Measurements from ENCODE around the gene C11orf52.
"Not testable (repeated sequence)": the region's sequence is repeated elsewhere in the genome, so short reads cannot be mapped to it uniquely, and the experiment has no call there.

Gene C11orf52, protein sequence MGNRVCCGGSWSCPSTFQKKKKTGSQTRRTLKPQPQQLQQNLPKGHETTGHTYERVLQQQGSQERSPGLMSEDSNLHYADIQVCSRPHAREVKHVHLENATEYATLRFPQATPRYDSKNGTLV

DNA sequence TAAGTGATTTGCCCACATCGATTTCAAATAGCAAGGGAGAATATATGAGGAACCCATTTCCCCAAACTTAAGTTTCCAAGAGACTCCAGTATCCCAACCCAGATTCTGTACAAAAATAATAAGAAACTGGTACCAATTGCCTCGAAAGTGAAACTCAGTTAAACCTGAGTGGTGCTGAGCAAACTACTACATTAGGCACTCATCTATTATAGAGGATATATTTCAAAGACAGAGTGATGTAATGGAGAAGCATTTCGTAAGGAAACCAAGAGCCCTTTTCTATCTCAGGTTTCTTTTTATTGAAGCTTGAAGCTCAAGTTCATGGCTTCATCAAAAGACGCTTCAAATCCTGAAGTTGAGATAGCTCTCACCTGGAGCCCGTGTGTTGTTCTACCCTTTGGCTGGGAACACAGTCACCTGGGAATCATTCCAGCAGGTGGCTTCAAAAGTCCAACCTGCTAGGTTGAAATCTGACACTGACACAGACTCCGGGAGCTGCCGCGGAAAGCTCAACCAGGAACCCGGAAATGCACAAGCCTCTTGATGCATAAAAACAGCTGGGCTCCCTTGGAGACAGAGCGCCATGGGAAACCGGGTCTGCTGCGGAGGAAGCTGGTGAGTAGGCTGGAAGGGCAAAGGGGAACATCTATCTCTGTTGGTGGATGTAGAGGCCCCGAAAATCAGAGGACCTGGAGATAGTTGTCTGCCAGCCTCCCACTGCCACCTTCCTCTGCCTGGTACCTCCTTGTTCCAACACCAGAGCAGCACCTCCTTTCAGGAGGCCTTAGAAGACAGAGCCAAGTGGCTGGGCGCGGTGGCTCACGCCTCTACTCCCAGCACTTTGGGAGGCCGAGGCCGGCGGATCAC is at the start of gene C11orf52:
TSS of gene C11orf52 (plus strand) at position 524 of the 867 bp plus-strand sequence. CDS start at position 584, 60 bp downstream.
- no peaks in the 10 kb centered on the region for H3K9me3 ChIP-seq (ENCODE audit: control insufficient read depth, insufficient read depth, low read depth, low read length)
- no peaks in the 10 kb centered on the region for H3K36me3 ChIP-seq (ENCODE audit: control insufficient read depth, insufficient read depth, low read length)
- H3K9ac ChIP-seq (ENCODE audit: low read length) = peak within 1 kb of the TSS; percentile 43
- H3K27me3 ChIP-seq (ENCODE audit: control insufficient read depth, insufficient read depth, low read length) = no peaks in the 10 kb centered on the region
- no peak within 1 kb of the TSS for H3K27ac ChIP-seq (ENCODE audit: low read depth, low read length)
- H3K4me1 ChIP-seq (ENCODE audit: control insufficient read depth, insufficient read depth, low read length) = peaks cover 17% of the 10 kb centered on the region
- H3K4me3 ChIP-seq (ENCODE audit: low read depth, low read length) = peak within 1 kb of the TSS; percentile 35; the same call in 1 of the 2 replicates

DNA sequence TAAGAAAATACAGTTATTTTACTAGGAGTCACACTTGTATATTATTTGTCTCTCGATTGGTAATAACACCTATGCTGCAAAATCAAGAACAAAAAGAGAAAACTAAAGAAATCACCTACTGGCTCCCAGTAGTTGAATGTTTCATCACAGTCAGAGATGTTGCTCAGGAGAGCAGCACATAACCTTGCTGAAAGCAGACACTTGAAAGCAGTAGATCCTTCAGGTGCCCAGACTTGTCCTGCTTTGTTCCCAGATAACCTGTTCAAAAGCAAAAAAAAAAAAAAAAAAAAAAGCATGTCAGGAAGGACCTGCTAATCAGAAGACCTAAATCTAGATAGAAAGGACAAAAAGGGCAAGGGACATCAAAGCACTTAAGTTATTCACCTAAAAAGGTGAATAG is 48.6 kb upstream of the C11orf52 start:
- Histone ChIP-seq H3K27me3 (ENCODE audit: control insufficient read depth, insufficient read depth, low read length) (no peaks in the 10 kb centered on the region), H3K4me1 (ENCODE audit: control insufficient read depth, insufficient read depth, low read length) (peaks cover 8% of the 10 kb centered on the region; the same call in 1 of the 2 replicates), H3K9me3 (ENCODE audit: control insufficient read depth, insufficient read depth, low read depth, low read length) (no peaks in the 10 kb centered on the region), H3K9ac (ENCODE audit: low read length) (no peak overlapping the region), H3K36me3 (ENCODE audit: control insufficient read depth, insufficient read depth, low read length) (peaks cover 24% of the 10 kb centered on the region), H3K27ac (ENCODE audit: low read depth, low read length) (no peak overlapping the region), H3K4me3 (ENCODE audit: low read depth, low read length) (peak overlapping the region; percentile 87)

DNA sequence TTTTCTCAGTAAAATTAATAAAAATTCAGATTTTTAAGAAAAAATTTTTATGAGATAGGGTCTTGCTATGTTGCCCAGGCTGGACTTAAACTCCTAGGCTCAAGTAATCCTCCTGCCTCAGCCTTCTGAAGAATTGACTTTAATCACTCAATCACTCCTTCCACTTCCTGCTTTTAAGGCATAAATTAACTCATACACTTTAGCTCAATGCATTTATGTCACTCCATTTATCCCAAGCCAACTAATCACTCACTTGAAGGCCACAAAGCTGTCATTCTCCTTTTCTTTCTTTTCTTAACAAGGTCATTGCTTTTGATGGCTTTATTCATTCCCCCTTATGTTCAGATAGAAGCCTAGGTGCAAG is 48.2 kb upstream of the C11orf52 start:
- H3K27ac ChIP-seq (ENCODE audit: low read depth, low read length) = no peak overlapping the region
- H3K4me1 ChIP-seq (ENCODE audit: control insufficient read depth, insufficient read depth, low read length) = peaks cover 8% of the 10 kb centered on the region; the same call in 1 of the 2 replicates
- peaks cover 21% of the 10 kb centered on the region for H3K36me3 ChIP-seq (ENCODE audit: control insufficient read depth, insufficient read depth, low read length)
- H3K4me3 ChIP-seq (ENCODE audit: low read depth, low read length) = peak overlapping the region; percentile 87
- no peaks in the 10 kb centered on the region for H3K27me3 ChIP-seq (ENCODE audit: control insufficient read depth, insufficient read depth, low read length)
- H3K9ac ChIP-seq (ENCODE audit: low read length) = peak overlapping the region; percentile 79
- no peaks in the 10 kb centered on the region for H3K9me3 ChIP-seq (ENCODE audit: control insufficient read depth, insufficient read depth, low read depth, low read length)

DNA sequence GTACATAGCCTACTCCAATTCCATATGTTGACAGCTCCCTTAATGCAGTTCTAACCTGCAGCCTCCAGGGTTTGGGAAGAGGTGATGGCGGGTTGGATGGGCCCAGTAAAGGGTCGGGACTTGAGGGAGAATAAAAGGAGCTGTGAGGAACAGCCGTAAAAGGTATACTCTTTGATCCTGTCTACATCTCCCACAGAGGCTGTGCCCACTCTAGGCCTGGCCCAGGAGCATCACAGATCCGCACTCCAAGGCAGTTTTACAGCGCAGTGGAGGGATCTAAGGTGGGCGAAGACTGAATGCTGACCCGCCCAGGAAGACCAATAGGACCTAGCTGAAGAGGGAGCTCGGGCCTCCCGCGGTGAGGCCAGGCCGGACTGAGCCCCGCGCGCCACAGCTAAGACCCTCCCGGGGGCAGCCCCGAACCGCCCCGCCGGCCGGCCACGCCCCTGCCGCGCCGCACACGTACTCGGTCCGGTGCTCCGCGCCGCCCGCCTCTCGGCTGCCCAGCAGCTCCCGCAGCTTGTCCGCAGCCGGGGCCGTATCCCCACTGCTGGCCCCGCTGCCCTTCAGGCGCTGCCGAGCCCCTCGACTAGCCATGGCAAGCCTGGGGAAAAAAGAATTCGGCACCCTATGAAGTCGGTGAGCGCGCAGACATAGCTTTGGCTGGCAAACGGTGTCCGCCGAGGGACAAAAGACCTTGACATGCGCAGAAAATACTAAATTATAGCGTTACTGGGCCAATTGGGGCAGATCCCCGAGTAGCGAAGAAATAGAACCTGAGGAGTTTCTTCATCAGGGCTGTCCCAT is 47.6 kb upstream of the C11orf52 start, which contains the start of gene ALG9:
TSS of gene ALG9 (minus strand) at position 696 of the 807 bp plus-strand sequence. CDS start at position 597, 99 bp downstream.
- H3K27ac ChIP-seq (ENCODE audit: low read depth, low read length) = no peak within 1 kb of the TSS; the same call in 1 of the 2 replicates
- H3K36me3 ChIP-seq (ENCODE audit: control insufficient read depth, insufficient read depth, low read length) = peaks cover 19% of the 10 kb centered on the region
- no peaks in the 10 kb centered on the region for H3K9me3 ChIP-seq (ENCODE audit: control insufficient read depth, insufficient read depth, low read depth, low read length)
- H3K4me1 ChIP-seq (ENCODE audit: control insufficient read depth, insufficient read depth, low read length) = peaks cover 8% of the 10 kb centered on the region; the same call in 1 of the 2 replicates
- H3K27me3 ChIP-seq (ENCODE audit: control insufficient read depth, insufficient read depth, low read length) = no peaks in the 10 kb centered on the region
- H3K9ac ChIP-seq (ENCODE audit: low read length) = peak within 1 kb of the TSS; percentile 79
- H3K4me3 ChIP-seq (ENCODE audit: low read depth, low read length) = peak within 1 kb of the TSS; percentile 87

DNA sequence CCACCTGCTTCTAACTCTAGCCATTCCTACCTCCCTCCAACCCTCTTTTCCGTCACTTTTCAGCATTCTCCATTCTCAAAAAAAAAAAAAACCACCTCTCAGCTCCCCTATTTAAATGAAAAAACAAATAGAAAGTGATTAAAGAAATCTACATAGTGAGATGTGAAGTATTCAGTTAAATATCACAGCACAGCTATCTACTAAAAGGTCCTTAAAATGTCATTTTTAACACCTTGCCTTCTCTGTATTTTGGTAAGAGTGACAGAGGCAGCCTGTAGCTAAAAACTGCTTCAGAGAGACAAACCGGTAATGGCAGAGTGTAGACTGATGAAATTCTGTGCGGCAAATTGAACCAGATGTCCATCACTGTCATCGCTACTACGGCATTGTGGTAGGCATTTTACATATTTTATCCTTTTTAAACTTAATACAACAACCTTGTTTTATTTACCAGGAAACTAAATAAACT is 47.0 kb upstream of the C11orf52 start:
- no peaks in the 10 kb centered on the region for H3K27me3 ChIP-seq (ENCODE audit: control insufficient read depth, insufficient read depth, low read length)
- peaks cover 13% of the 10 kb centered on the region for H3K36me3 ChIP-seq (ENCODE audit: control insufficient read depth, insufficient read depth, low read length)
- no peaks in the 10 kb centered on the region for H3K9me3 ChIP-seq (ENCODE audit: control insufficient read depth, insufficient read depth, low read depth, low read length)
- peak overlapping the region; percentile 79 for H3K9ac ChIP-seq (ENCODE audit: low read length)
- H3K4me1 ChIP-seq (ENCODE audit: control insufficient read depth, insufficient read depth, low read length) = peaks cover 8% of the 10 kb centered on the region; the same call in 1 of the 2 replicates
- H3K27ac ChIP-seq (ENCODE audit: low read depth, low read length) = no peak overlapping the region
- peak overlapping the region; percentile 87 for H3K4me3 ChIP-seq (ENCODE audit: low read depth, low read length)

DNA sequence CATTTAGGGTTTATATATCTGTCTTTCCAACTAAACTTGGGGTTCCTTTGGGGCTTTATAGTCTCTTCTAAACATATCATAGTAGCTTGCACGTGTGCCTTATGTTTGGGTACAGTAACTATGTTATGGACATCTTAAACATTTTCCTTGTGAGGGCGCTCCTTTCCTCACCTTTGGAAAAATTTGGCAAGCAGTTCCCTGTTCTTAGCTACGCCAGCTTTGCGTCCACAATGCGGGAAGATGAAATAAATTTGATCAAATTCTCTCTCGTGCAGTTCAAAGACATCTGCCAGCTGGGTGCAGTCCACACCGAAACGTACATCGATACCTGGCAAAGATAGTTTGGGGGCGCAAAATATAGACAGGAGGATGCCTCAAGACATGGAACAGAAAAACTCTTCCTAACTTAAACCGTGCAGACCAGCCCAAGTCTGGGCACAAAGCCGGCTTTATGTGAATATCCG is 40.3 kb upstream of the C11orf52 start:
- H3K27ac ChIP-seq (ENCODE audit: low read depth, low read length) = peak overlapping the region; percentile 56; the same call in 1 of the 2 replicates
- no peaks in the 10 kb centered on the region for H3K36me3 ChIP-seq (ENCODE audit: control insufficient read depth, insufficient read depth, low read length)
- H3K27me3 ChIP-seq (ENCODE audit: control insufficient read depth, insufficient read depth, low read length) = no peaks in the 10 kb centered on the region
- peak overlapping the region; percentile 84 for H3K9ac ChIP-seq (ENCODE audit: low read length)
- H3K9me3 ChIP-seq (ENCODE audit: control insufficient read depth, insufficient read depth, low read depth, low read length) = no peaks in the 10 kb centered on the region
- H3K4me3 ChIP-seq (ENCODE audit: low read depth, low read length) = peak overlapping the region; percentile 72
- H3K4me1 ChIP-seq (ENCODE audit: control insufficient read depth, insufficient read depth, low read length) = peaks cover 7% of the 10 kb centered on the region; the same call in 1 of the 2 replicates

DNA sequence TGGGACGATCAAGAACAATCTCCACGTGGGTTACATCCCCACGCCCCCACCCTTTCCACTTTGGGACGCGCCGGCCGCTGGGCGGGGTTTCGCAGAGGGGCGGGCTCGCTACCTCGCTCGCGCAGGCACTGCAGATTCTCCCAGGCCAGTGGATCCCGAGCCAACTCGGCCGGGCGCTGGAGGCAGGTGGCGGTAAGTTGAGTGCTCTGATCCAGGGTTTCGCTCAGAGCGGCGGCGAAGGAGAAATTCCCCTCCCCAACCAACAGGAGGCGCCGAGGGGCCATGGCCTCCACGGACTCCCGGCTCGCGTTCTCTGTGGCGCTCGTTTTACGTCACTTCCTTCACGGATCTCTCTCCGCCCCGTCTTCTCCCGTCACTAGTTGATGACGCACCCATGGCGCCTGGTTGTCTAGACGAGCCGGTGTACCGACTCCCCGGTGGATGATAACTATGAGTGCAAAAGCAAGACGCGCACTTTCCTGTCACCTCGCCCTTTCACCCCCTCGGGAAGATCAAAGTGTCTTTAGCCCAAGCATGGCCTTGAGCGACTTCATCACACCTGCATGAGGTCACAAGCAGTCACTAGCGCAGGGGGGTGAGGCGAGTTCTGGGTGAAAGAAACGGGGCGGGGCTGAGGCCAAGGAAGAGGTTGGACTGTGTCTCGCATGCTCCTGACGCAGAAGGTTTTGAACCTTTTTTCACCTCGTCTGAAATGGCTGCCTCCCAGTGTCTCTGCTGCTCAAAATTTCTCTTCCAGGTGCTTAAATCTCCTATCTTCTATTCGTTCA is 39.7 kb upstream of the C11orf52 start, which contains the start of the genes CFAP68 and FDXACB1:
TSS of gene CFAP68 (plus strand) at position 693 of the 788 bp plus-strand sequence. CDS start at position 713, 20 bp downstream.
TSS of gene FDXACB1 (minus strand) at position 317 of the 788 bp plus-strand sequence. CDS start at position 284, 33 bp downstream.
- no peaks in the 10 kb centered on the region for H3K9me3 ChIP-seq (ENCODE audit: control insufficient read depth, insufficient read depth, low read depth, low read length)
- H3K27me3 ChIP-seq (ENCODE audit: control insufficient read depth, insufficient read depth, low read length) = no peaks in the 10 kb centered on the region
- peaks cover 7% of the 10 kb centered on the region; the same call in 1 of the 2 replicates for H3K4me1 ChIP-seq (ENCODE audit: control insufficient read depth, insufficient read depth, low read length)
- H3K27ac ChIP-seq (ENCODE audit: low read depth, low read length) = peak within 1 kb of the TSS; percentile 57
- H3K36me3 ChIP-seq (ENCODE audit: control insufficient read depth, insufficient read depth, low read length) = no peaks in the 10 kb centered on the region
- peak within 1 kb of the TSS; percentile 72 for H3K4me3 ChIP-seq (ENCODE audit: low read depth, low read length)
- peak within 1 kb of the TSS; percentile 84 for H3K9ac ChIP-seq (ENCODE audit: low read length)

DNA sequence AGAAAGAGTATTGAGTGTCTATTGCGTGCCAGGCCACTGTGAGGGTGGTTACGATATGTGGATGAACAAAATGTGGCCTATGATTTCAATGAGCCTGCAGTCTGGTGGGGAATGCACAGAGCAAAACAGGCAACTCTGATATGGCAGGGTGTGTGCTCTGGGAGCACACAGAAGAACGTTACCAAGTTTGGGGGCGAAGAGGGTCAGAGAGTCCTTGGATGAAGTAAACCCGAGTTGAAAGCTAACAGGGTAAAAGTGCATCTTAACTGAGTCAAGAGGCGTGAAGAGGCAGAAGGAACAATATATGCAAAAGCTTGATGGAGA is 39.1 kb upstream of the C11orf52 start:
- no peaks in the 10 kb centered on the region for H3K9me3 ChIP-seq (ENCODE audit: control insufficient read depth, insufficient read depth, low read depth, low read length)
- H3K27ac ChIP-seq (ENCODE audit: low read depth, low read length) = peak overlapping the region; percentile 57; the same call in 1 of the 2 replicates
- H3K4me1 ChIP-seq (ENCODE audit: control insufficient read depth, insufficient read depth, low read length) = peaks cover 7% of the 10 kb centered on the region; the same call in 1 of the 2 replicates
- H3K36me3 ChIP-seq (ENCODE audit: control insufficient read depth, insufficient read depth, low read length) = no peaks in the 10 kb centered on the region
- H3K4me3 ChIP-seq (ENCODE audit: low read depth, low read length) = peak overlapping the region; percentile 72
- H3K9ac ChIP-seq (ENCODE audit: low read length) = peak overlapping the region; percentile 84
- no peaks in the 10 kb centered on the region for H3K27me3 ChIP-seq (ENCODE audit: control insufficient read depth, insufficient read depth, low read length)

DNA sequence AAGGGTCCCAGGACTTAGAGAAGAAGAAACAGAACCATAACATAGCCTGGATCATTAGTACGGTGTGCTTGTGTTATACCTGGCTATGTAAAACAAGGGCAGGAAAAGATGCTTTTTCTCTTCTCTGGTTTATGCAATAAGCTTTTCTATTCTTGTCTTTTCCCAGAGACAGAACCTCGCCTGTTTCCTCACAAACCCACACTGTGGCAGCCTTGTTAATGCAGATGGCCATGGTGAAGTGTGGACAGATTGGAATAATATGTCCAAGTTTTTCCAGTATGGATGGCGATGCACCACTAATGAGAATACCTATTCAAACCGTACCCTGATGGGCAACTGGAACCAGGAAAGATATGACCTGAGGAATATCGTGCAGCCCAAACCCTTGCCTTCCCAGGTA is 36.5 kb upstream of the C11orf52 start:
- no peaks in the 10 kb centered on the region for H3K27me3 ChIP-seq (ENCODE audit: control insufficient read depth, insufficient read depth, low read length)
- H3K9me3 ChIP-seq (ENCODE audit: control insufficient read depth, insufficient read depth, low read depth, low read length) = no peaks in the 10 kb centered on the region
- no peak overlapping the region for H3K4me3 ChIP-seq (ENCODE audit: low read depth, low read length)
- H3K9ac ChIP-seq (ENCODE audit: low read length) = no peak overlapping the region
- H3K4me1 ChIP-seq (ENCODE audit: control insufficient read depth, insufficient read depth, low read length) = peaks cover 7% of the 10 kb centered on the region; the same call in 1 of the 2 replicates
- no peak overlapping the region for H3K27ac ChIP-seq (ENCODE audit: low read depth, low read length)
- H3K36me3 ChIP-seq (ENCODE audit: control insufficient read depth, insufficient read depth, low read length) = no peaks in the 10 kb centered on the region

DNA sequence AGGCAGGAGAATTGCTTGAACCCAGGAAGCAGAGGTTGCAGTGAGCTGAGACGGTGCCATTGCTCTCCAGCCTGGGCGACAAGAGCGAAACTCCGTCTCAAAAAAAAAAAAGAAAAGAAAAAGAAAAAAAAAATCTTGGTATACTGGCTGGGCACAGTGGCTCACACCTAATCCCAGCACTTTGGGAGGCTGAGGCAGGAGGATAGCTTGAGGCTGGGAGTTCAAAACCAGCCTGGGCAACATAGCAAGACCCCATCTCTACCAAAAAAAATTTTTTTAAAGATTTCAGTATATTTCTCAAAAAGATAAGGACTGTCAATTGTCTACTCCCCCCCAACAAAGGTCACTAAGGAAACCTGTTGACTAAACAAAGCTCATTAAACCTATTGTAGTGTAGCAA is 33.7 kb upstream of the C11orf52 start:
- H3K9ac ChIP-seq (ENCODE audit: low read length); H3K4me3 ChIP-seq (ENCODE audit: low read depth, low read length); H3K9me3 ChIP-seq (ENCODE audit: control insufficient read depth, insufficient read depth, low read depth, low read length); H3K4me1 ChIP-seq (ENCODE audit: control insufficient read depth, insufficient read depth, low read length); H3K27me3 ChIP-seq (ENCODE audit: control insufficient read depth, insufficient read depth, low read length); H3K27ac ChIP-seq (ENCODE audit: low read depth, low read length); H3K36me3 ChIP-seq (ENCODE audit: control insufficient read depth, insufficient read depth, low read length): not testable (repeated sequence)

Measured in HUES6 (cell line).